Astrocyte (in vitro differentiated cells and primary cell): ENCODE data around the gene PPP2R5D.

Source experiments
- CTCF ChIP-seq: IDR thresholded peaks from 2 replicates; pipeline ENCODE4 v1.5.1; 2011; ENCODE audit warnings: low read depth, mild to moderate bottlenecking, inconsistent platforms, low read length, moderate library complexity; ENCODE audit not compliant: insufficient read depth
- EZH2 ChIP-seq: IDR thresholded peaks from 2 replicates; pipeline ENCODE4 v1.6.1; 2012; ENCODE audit warnings: mild to moderate bottlenecking, low read length, inconsistent platforms; ENCODE audit not compliant: insufficient read depth

- TF ChIP-seq EZH2, result no peak
- no peak for TF ChIP-seq CTCF
These were observed 77.5 kb downstream of the PPP2R5D start for GRCh38 chr6:43061861-43062260.
